Body of pancreas (tissue), 4 donors: ENCODE measurements around the gene RBP5. TPM values are rescaled to one million over a fixed set of nuclear protein-coding genes. Genes with fewer than 3 reads are reported as not detected.

Source experiments
- ATAC-seq: fragments of 150-250 bp; one replicate; pipeline ENCODE4 v1.9.1; 2016
- DNase-seq, 4 donors: peaks; one replicate each; pipeline ENCODE4 v3.0.0-alpha.2; 2019
- H3K27ac ChIP-seq, 4 donors: fragments of 200-600 bp; sonication (generic); 1 replicate in 3 of 4; 2 replicates in 1 of 4; pipeline versions ENCODE4 v1.5.1 to v1.6.1; 2016 to 2019; ENCODE audit warnings: mild to moderate bottlenecking in 1 of 4, mixed read lengths in 1 of 4, moderate library complexity in 1 of 4
- H3K27me3 ChIP-seq, 2 donors: fragments of 200-600 bp; sonication (generic); one replicate each; pipeline ENCODE4 v1.6.0; 2016; ENCODE audit warnings: mild to moderate bottlenecking in 1 of 2
- H3K36me3 ChIP-seq, 2 donors: fragments of 200-600 bp; sonication (generic); replicated peaks in 1 of 2; 2 replicates each; pipeline ENCODE4 v1.5.1; 2016; ENCODE audit warnings: low read depth in 2 of 2; ENCODE audit not compliant: insufficient read depth in 1 of 2
- H3K4me1 ChIP-seq: fragments of 200-600 bp; sonication (generic); one replicate; pipeline ENCODE4 v1.6.0; 2016
- H3K4me3 ChIP-seq, 2 donors: fragments of 200-600 bp; sonication (generic); 1 replicate in 1 of 2; 2 replicates in 1 of 2; pipeline ENCODE4 v1.5.1; 2016 to 2019
- H3K9me3 ChIP-seq, 3 donors: fragments of 200-600 bp; sonication (generic); 1 replicate in 2 of 3; 2 replicates in 1 of 3; pipeline ENCODE4 v1.5.1; 2016
- POLR2A ChIP-seq, 3 donors: fragments of 450-650 bp; IDR thresholded peaks; one replicate each; pipeline ENCODE4 v1.6.1; 2016; ENCODE audit warnings: antibody characterized with exemption in 3 of 3, mild to moderate bottlenecking in 2 of 3
- WGBS, 2 donors: methylation state at CpG; one replicate each; pipeline ENCODE4 v1.1.5; 2017; 5-methylcytosine and 5-hydroxymethylcytosine counted together
- intact Hi-C: fragments of 100-400 bp; cut with DNase I; formaldehyde crosslinking; loops from one replicate; pipeline ENCODE4 v1.15.1; 2023
- total RNA-seq, 2 donors: library from RNA; depleted of rRNA; stranded (reverse); fragments of >200 nt; gene quantifications; one replicate each; pipeline ENCODE4 v1.1.0, GENCODE V29; 2016
- TF ChIP-seq, protein P1 (sequence below), 7 experiments: fragments of 450-650 bp in 4 of 7; fragments of 200-600 bp in 3 of 7; sonication (generic) in 3 of 7; IDR thresholded peaks; one replicate each; pipeline ENCODE4 v1.5.1; 2016 to 2019; ENCODE audit warnings: antibody characterized with exemption in 7 of 7

RBP5 gene
- total RNA-seq, 2 donors from 2014 or later: 1.3 TPM; not detected in 1

DNA sequence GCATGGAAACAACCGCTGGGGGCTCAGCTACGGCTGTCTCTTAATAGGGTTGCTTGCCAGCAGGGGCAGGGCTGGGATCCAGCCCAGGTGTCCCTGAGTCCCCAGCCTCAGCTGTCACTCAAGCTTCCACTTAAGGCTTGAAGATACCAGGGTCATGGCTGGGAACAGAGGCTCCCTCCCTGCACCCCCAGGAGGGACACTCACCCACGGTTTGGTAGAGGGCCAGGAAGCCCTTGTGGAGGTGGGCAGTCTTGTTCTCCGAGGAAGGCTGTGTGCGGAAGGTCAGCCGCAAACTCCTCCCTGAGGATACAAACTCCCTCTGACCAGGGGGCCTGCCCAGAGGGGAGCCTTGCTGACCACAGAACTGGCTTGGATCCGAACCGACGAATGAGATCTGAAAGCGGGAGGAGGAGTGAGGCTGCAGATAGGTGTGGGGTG lies 27.0 kb downstream of the RBP5 start:
- WGBS, 2 donors: 74 to 76% methylated on average over 10 of the region's 10 CpGs
- no peak overlapping the region for H3K27ac ChIP-seq
- H3K4me1 ChIP-seq: peaks cover 16% of the 10 kb centered on the region
- no peak overlapping the region for H3K4me3 ChIP-seq
- intact Hi-C loops: no loop called here
- peaks cover 4 to 10% of the 10 kb centered on the region in 2 donors for H3K36me3 ChIP-seq
- TF ChIP-seq POLR2A (IDR thresholded peaks at IDR 0.05): no peak
- TF ChIP-seq, protein P1, sequence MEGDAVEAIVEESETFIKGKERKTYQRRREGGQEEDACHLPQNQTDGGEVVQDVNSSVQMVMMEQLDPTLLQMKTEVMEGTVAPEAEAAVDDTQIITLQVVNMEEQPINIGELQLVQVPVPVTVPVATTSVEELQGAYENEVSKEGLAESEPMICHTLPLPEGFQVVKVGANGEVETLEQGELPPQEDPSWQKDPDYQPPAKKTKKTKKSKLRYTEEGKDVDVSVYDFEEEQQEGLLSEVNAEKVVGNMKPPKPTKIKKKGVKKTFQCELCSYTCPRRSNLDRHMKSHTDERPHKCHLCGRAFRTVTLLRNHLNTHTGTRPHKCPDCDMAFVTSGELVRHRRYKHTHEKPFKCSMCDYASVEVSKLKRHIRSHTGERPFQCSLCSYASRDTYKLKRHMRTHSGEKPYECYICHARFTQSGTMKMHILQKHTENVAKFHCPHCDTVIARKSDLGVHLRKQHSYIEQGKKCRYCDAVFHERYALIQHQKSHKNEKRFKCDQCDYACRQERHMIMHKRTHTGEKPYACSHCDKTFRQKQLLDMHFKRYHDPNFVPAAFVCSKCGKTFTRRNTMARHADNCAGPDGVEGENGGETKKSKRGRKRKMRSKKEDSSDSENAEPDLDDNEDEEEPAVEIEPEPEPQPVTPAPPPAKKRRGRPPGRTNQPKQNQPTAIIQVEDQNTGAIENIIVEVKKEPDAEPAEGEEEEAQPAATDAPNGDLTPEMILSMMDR (IDR thresholded peaks at IDR 0.05): no peak
- DNase-seq (peak in 1 of 4 donors; percentile 27), ATAC-seq (peak; percentile 31)
- no peaks in the 10 kb centered on the region for H3K27me3 ChIP-seq
- no peaks in the 10 kb centered on the region for H3K9me3 ChIP-seq

DNA sequence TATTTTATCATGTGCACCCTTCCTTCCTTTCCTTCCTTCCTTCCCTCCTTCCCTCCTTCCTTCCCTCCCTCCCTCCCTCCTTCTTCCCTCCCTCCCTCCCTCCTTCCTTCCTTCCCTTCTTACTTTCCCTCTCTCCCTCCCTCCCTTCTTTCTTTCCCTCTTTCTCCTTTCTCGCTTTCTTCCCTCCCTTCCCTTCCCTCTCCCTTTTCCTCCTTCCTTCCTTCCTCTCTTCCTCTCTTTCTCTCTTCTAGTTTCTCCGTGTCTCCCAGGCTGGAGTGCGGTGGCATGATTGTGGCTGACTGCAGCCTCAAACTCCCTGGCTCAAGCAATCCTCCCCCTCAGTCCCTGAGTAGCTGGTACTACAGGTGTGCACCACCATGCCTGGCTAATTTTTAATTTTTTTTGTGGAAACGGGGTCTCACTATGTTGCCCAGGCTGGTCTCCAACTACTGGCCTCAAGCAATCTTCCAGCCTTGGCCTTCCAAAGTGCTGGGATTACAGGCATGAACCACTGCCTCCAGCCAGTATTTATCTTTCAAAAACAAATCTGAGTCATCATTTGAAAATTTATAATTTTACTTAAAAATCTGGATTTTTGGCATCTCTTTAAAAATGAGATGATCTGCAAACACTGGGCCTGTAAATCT lies 27.5 kb downstream of the RBP5 start:
- Histone ChIP-seq H3K36me3 (peaks cover 4 to 10% of the 10 kb centered on the region in 2 donors), H3K4me3 (no peak overlapping the region), H3K27ac (no peak overlapping the region), H3K4me1 (peaks cover 11% of the 10 kb centered on the region), H3K27me3 (no peaks in the 10 kb centered on the region), H3K9me3 (no peaks in the 10 kb centered on the region)
- TF ChIP-seq POLR2A (IDR thresholded peaks at IDR 0.05): no peak
- TF ChIP-seq, protein P1 (IDR thresholded peaks at IDR 0.05): no peak
- DNase-seq: no peak
- intact Hi-C loops: no loop called here
- WGBS, 2 donors: 84 to 85% methylated on average over 4 of the region's 4 CpGs
- no peak for ATAC-seq

DNA sequence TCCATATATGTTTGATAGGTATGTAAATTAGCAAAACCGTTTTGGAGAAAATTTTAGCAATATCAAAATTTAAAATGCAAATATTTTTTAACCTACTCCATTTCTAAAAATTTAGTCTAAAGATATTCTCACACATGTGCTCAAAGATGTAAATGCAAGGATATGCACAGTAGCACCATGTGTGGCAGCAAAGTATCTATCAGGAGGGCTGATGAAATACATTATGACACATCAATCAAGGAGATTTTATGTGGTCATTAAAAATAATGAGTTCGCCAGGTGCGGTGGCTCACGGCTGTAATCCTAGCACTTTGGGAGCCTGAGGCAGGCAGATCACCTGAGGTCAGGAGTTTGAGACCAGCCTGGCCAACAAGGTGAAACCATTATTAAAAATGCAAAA lies 28.4 kb downstream of the RBP5 start:
- TF ChIP-seq, protein P1 (IDR thresholded peaks at IDR 0.05): no peak
- no peak for TF ChIP-seq POLR2A (IDR thresholded peaks at IDR 0.05)
- intact Hi-C loops: no loop called here
- no peaks in the 10 kb centered on the region for H3K27me3 ChIP-seq
- peaks cover 4 to 10% of the 10 kb centered on the region in 2 donors for H3K36me3 ChIP-seq
- peaks cover 11% of the 10 kb centered on the region for H3K4me1 ChIP-seq
- no peak overlapping the region for H3K27ac ChIP-seq
- 80 to 87% methylated on average over 4 of the region's 4 CpGs for WGBS, 2 donors
- no peak for ATAC-seq
- no peaks in the 10 kb centered on the region for H3K9me3 ChIP-seq
- DNase-seq: no peak
- H3K4me3 ChIP-seq: no peak overlapping the region

DNA sequence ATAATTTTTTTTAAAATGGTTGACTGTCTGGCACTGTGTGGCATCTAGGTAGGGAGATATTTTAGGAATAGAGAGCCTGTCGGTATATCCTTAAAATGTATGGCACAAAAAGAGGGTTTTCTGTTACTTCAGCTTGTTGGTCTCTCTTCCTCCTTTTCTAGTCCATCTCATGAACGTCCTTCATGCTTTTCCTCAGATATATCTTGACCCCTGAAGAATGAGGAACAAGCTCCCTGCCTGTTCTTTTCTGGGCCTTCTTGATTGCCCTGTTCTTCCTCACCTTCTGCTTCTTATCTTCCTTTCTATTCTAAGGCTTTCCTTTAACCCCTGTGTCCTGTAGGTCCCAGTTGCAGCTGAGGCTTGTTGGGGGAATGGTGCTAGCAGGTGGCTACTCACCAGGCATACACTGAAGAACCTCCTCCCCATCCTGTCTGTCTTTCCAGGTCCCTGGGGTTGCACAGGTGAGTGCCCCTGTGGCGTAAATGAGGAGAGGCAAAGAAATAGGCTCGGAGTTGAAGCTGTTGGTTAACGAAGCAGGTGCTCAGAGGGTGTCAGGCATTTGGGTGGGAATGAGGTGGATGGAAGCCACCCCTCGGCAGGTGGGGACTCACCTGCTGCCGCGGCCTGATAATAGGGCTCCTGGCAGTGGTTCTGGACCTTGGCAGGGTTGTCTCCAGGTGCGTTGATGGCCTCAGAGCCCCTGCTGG lies 29.2 kb downstream of the RBP5 start:
- intact Hi-C loops: no loop called here
- Histone ChIP-seq H3K4me1 (peaks cover 11% of the 10 kb centered on the region), H3K9me3 (no peaks in the 10 kb centered on the region), H3K36me3 (peaks cover 4 to 10% of the 10 kb centered on the region in 2 donors), H3K4me3 (no peak overlapping the region), H3K27ac (no peak overlapping the region), H3K27me3 (no peaks in the 10 kb centered on the region)
- no peak for TF ChIP-seq POLR2A (IDR thresholded peaks at IDR 0.05)
- TF ChIP-seq, protein P1 (IDR thresholded peaks at IDR 0.05): no peak
- ATAC-seq (no peak), DNase-seq (no peak)
- WGBS, 2 donors: 71 to 83% methylated on average over 9 of the region's 9 CpGs
